GM12878 (cell line): ENCODE results near the gene GFRA3. TPM values are rescaled to one million over a fixed set of nuclear protein-coding genes. Genes with fewer than 3 reads are reported as not detected.

ENCODE experiments used
- ATAC-seq: fragments of 200-7000 bp; cut with Tn5 transposase; 3 replicates; pipeline ENCODE4 v1.9.1; 2020; ENCODE audit warnings: mild to moderate bottlenecking, moderate library complexity
- BruUV-seq: library from RNA; stranded (reverse); fragments of 400-500 nt; replicated peaks from 2 replicates; lab custom pipeline; 2021; lab: Mats Ljungman, UMichigan
- CTCF ChIA-PET: fragments of 300-600 bp; sonication (Branson Sonifier 250); formaldehyde crosslinking; extraction: SDS; loops from one replicate; lab custom pipeline; 2021; ENCODE audit warnings: inconsistent platforms; lab: Yijun Ruan, JAX
- POLR2A ChIA-PET: fragments of 350-600 bp; formaldehyde crosslinking; extraction: SDS; loops from one replicate; lab custom pipeline; 2021; ENCODE audit warnings: inconsistent platforms; lab: Charles Lee
- RAD21 ChIA-PET: fragments of 300-600 bp; sonication (Branson Sonifier 250); formaldehyde crosslinking; loops from one replicate; lab custom pipeline; 2023; ENCODE audit warnings: antibody characterized with exemption; ENCODE audit not compliant: unreplicated experiment; lab: Charles Lee
- SMC1A ChIA-PET: fragments of 300-600 bp; sonication (Branson Sonifier 250); formaldehyde crosslinking; loops from one replicate; lab custom pipeline; 2023; ENCODE audit not compliant: unreplicated experiment, uncharacterized antibody; lab: Charles Lee
- DNase-seq: peaks from one replicate; pipeline ENCODE4 v3.0.0-alpha.2; 2011; ENCODE audit warnings: low read depth, low spot score
- FAIRE-seq: peaks from 3 replicates; lab custom pipeline; 2011; peaks lifted over from hg19 to GRCh38; lab: Jason Lieb, UNC
- H2AFZ ChIP-seq: 2 replicates; pipeline ENCODE4 v1.6.0; 2011; ENCODE audit warnings: low read depth, low read length, control low read depth; ENCODE audit not compliant: control insufficient read depth
- H3K27ac ChIP-seq: 2 replicates; pipeline ENCODE4 v1.5.1; 2011; ENCODE audit warnings: control low read depth; ENCODE audit not compliant: control insufficient read depth, insufficient read depth
- H3K27me3 ChIP-seq, 2 experiments: replicated peaks in 1 of 2; 2 replicates each; pipeline versions ENCODE4 v1.6.0 to v1.6.1; 2011; ENCODE audit warnings: low read length in 1 of 2; ENCODE audit not compliant: control insufficient read depth in 2 of 2, insufficient read depth in 2 of 2
- H3K36me3 ChIP-seq, 2 experiments: 2 replicates each; pipeline ENCODE4 v1.5.1; 2011; ENCODE audit warnings: low read length in 1 of 2; ENCODE audit not compliant: control insufficient read depth in 2 of 2, insufficient read depth in 2 of 2
- H3K4me1 ChIP-seq: 2 replicates; pipeline ENCODE4 v1.6.1; 2011; ENCODE audit warnings: mild to moderate bottlenecking, low read length, moderate library complexity, mixed read lengths; ENCODE audit not compliant: control insufficient read depth, insufficient read depth
- H3K4me2 ChIP-seq: 2 replicates; pipeline ENCODE4 v1.6.0; 2011; ENCODE audit warnings: control low read depth; ENCODE audit not compliant: control insufficient read depth, insufficient read depth
- H3K4me3 ChIP-seq: fragments of 200-600 bp; sonication (generic); 2 replicates; pipeline ENCODE4 v1.5.1; 2016
- H3K79me2 ChIP-seq: 2 replicates; pipeline ENCODE4 v1.6.0; 2011; ENCODE audit warnings: low read length; ENCODE audit not compliant: control insufficient read depth, insufficient read depth
- H3K9ac ChIP-seq: 2 replicates; pipeline ENCODE4 v1.8.0; 2011; ENCODE audit warnings: low read length, control low read depth, mixed read lengths; ENCODE audit not compliant: control insufficient read depth, insufficient read depth
- H3K9me3 ChIP-seq: replicated peaks from 3 replicates; pipeline ENCODE4 v1.5.1; 2011; ENCODE audit warnings: mild to moderate bottlenecking, low read length; ENCODE audit not compliant: control insufficient read depth, insufficient read depth
- H4K20me1 ChIP-seq: 2 replicates; pipeline ENCODE4 v1.6.0; 2011; ENCODE audit not compliant: control insufficient read depth, insufficient read depth
- CREB1 ChIP-seq: IDR thresholded peaks from 2 replicates; pipeline ENCODE4 v1.6.1; 2012; ENCODE audit warnings: low read depth, mild to moderate bottlenecking, inconsistent platforms
- CTCF ChIP-seq, 3 experiments: IDR thresholded peaks in 2 of 3; conservative IDR thresholded peaks in 1 of 3; 2 replicates each; pipeline ENCODE4 v1.5.1; 2011; ENCODE audit warnings: low read depth in 3 of 3, low read length in 3 of 3, mild to moderate bottlenecking in 3 of 3, control low read depth in 2 of 3, moderate library complexity in 2 of 3, inconsistent platforms in 1 of 3, mixed read lengths in 1 of 3; ENCODE audit not compliant: control insufficient read depth in 2 of 3, insufficient read depth in 1 of 3; ENCODE audit errors: extremely low read depth in 1 of 3
- EED ChIP-seq: sonication (generic); IDR thresholded peaks from 2 replicates; pipeline ENCODE4 v1.6.1; 2016; ENCODE audit warnings: antibody characterized with exemption, low read depth
- EZH2 ChIP-seq: IDR thresholded peaks from 2 replicates; pipeline ENCODE4 v1.6.1; 2012; ENCODE audit warnings: low read depth, mild to moderate bottlenecking, control low read depth, inconsistent platforms, low read length, borderline replicate concordance; ENCODE audit not compliant: control insufficient read depth
- FOXM1 ChIP-seq: IDR thresholded peaks from 2 replicates; pipeline ENCODE4 v1.6.1; 2012; ENCODE audit warnings: low read depth, mild to moderate bottlenecking, inconsistent platforms, low read length, moderate library complexity
- HDAC6 ChIP-seq: fragments of 200-600 bp; sonication (generic); IDR thresholded peaks from one replicate; pipeline ENCODE4 v1.8.0; 2017; ENCODE audit warnings: antibody characterized with exemption; ENCODE audit not compliant: unreplicated experiment
- JUND ChIP-seq: IDR thresholded peaks from 2 replicates; pipeline ENCODE4 v1.6.1; 2012; ENCODE audit warnings: low read depth, mild to moderate bottlenecking, low read length, improper control_type of control experiment, moderate library complexity
- KDM1A ChIP-seq: fragments of 200-600 bp; sonication (generic); IDR thresholded peaks from 2 replicates; pipeline ENCODE4 v1.6.1; 2016; ENCODE audit warnings: borderline replicate concordance
- KLF5 ChIP-seq: fragments of 450-650 bp; IDR thresholded peaks from 2 replicates; pipeline ENCODE4 v1.6.1; 2014; ENCODE audit warnings: mild to moderate bottlenecking; ENCODE audit not compliant: partially characterized antibody
- PAX5 ChIP-seq: IDR thresholded peaks from 2 replicates; pipeline ENCODE4 v1.6.1; 2011; ENCODE audit warnings: low read depth, low read length, borderline replicate concordance
- RELA ChIP-seq: fragments of 450-650 bp; IDR thresholded peaks from 2 replicates; pipeline ENCODE4 v1.8.0; 2014; ENCODE audit warnings: borderline replicate concordance; ENCODE audit not compliant: partially characterized antibody
- SIX5 ChIP-seq: IDR thresholded peaks from 2 replicates; pipeline ENCODE4 v1.6.1; 2011; ENCODE audit warnings: mild to moderate bottlenecking, low read depth, low read length, moderate library complexity; ENCODE audit not compliant: severe bottlenecking
- SREBF1 ChIP-seq: IDR thresholded peaks from 2 replicates; pipeline ENCODE4 v1.6.1; 2012; ENCODE audit warnings: mild to moderate bottlenecking, low read length
- STAT3 ChIP-seq: IDR thresholded peaks from 2 replicates; pipeline ENCODE4 v1.6.1; 2011; ENCODE audit warnings: low read depth, low read length, improper control_type of control experiment
- TCF3 ChIP-seq: IDR thresholded peaks from 2 replicates; pipeline ENCODE4 v1.6.1; 2012; ENCODE audit warnings: low read depth, mild to moderate bottlenecking, low read length, borderline replicate concordance; ENCODE audit not compliant: insufficient read depth
- TCF7 ChIP-seq: IDR thresholded peaks from 2 replicates; pipeline ENCODE4 v1.6.1; 2014; ENCODE audit warnings: antibody characterized with exemption, borderline replicate concordance
- USF2 ChIP-seq: IDR thresholded peaks from 2 replicates; pipeline ENCODE4 v1.6.1; 2011; ENCODE audit warnings: low read depth, low read length, improper control_type of control experiment, borderline replicate concordance
- ZSCAN29 ChIP-seq: fragments of 450-650 bp; IDR thresholded peaks from 2 replicates; pipeline ENCODE4 v1.6.1; 2017; ENCODE audit warnings: mild to moderate bottlenecking, moderate library complexity
- whole genome bisulfite sequencing: methylation state at CpG from one replicate; pipeline ENCODE4 v1.1.6; 2016; ENCODE audit warnings: low lambda C conversion rate; ENCODE audit not compliant: insufficient replicate concordance, insufficient coverage; ENCODE audit errors: missing lambda C conversion rate; 5-methylcytosine and 5-hydroxymethylcytosine counted together
- in situ Hi-C: fragments of 300-500 bp; cut with MboI; formaldehyde crosslinking; loops from 9 replicates; pipeline ENCODE4 v1.14.3; 2018; ENCODE audit warnings: mixed read lengths
- intact Hi-C: fragments of 100-400 bp; cut with micrococcal nuclease; formaldehyde crosslinking; loops from one replicate; pipeline ENCODE4 v1.14.2; 2022; ENCODE audit not compliant: unreplicated experiment
- polyA plus RNA-seq, 11 experiments: library from polyadenylated mRNA; depleted of rRNA in 4 of 11; unstranded in 6 of 11; stranded (reverse) in 5 of 11; fragments of >200 nt; fragmentation: Nextera tagmentation in 4 of 11; fragmentation: Illumina TruSeq in 1 of 11; extraction: Ambion mirVana in 4 of 11; extraction: Trizol in 1 of 11; gene quantifications; 1 replicate in 1 of 11; 2 replicates in 10 of 11; pipeline versions ENCODE4 v1.2.1 to v1.2.3, GENCODE V29; 2011 to 2016; ENCODE audit warnings: inconsistent platforms in 2 of 11, missing spikeins in 2 of 11, low read depth in 1 of 11
- total RNA-seq, 4 experiments: library from RNA; depleted of rRNA in 3 of 4; stranded (reverse); fragments of >200 nt in 3 of 4; fragmentation: Illumina TruSeq in 1 of 4; extraction: Trizol in 1 of 4; gene quantifications; 2 replicates each; pipeline versions ENCODE4 v1.2.1 to v1.2.3, GENCODE V29; 2013 to 2021

GFRA3 gene
- total and polyA plus RNA-seq, 10 of the 15 experiments (the other 5 are each of a cell fraction or from before 2014, with no cell fraction given) = 0.06 to 0.10 (median 0.08) TPM; not detected in 7

- no peaks in the 10 kb centered on the region for H3K36me3 ChIP-seq
- in situ Hi-C loops = no loop called here
- no peak for DNase-seq
- no peak overlapping the region for H3K4me3 ChIP-seq
- H3K27ac ChIP-seq = no peak overlapping the region
- H3K4me2 ChIP-seq = no peak overlapping the region
- ChIA-PET SMC1A (interaction anchor here (0.6 to 1.2 kb wide), 2 partner anchors 9 to 59 kb away, joined by 3 to 4 read pairs; no protein-coding TSS in a partner anchor), POLR2A (no interaction called here), RAD21 (interaction anchor here (0.9 kb wide), 1 partner anchor 108 kb away, joined by 3 read pairs; the partner anchor contains the start of gene KDM3B), CTCF (interaction anchor here (0.9 to 1.4 kb wide), 2 partner anchors 9 to 20 kb away, joined by 3 read pairs; no protein-coding TSS in a partner anchor)
- TF ChIP-seq PAX5 (no peak), TCF7 (no peak), JUND (no peak), CREB1 (no peak), STAT3 (no peak), USF2 (no peak), EZH2 (no peak), KDM1A (no peak), FOXM1 (no peak), EED (no peak), SREBF1 (no peak), CTCF (IDR thresholded peaks at IDR 0.05 in 2 of 3, conservative IDR thresholded peaks at IDR 0.05 in 1 of 3; ENCODE audit: control insufficient read depth in 2 of 3, extremely low read depth in 1 of 3, insufficient read depth in 1 of 3, low read depth in 3 of 3, low read length in 3 of 3) (no peak), TCF3 (no peak), ZSCAN29 (no peak), KLF5 (no peak), SIX5 (no peak), HDAC6 (no peak), RELA (no peak)
- H3K9me3 ChIP-seq = no peaks in the 10 kb centered on the region; the same call in 2 of the 3 replicates
- WGBS = 29% methylated on average over 2 of the region's 2 CpGs
- H2AFZ ChIP-seq = no peak overlapping the region
- no peak overlapping the region for H3K9ac ChIP-seq
- BruUV-seq = no TSS peak
- H3K4me1 ChIP-seq = peaks cover 13% of the 10 kb centered on the region
- no peaks in the 10 kb centered on the region for H3K79me2 ChIP-seq
- intact Hi-C loops = no loop called here
- peaks cover 6 to 15% of the 10 kb centered on the region in 2 experiments for H3K27me3 ChIP-seq
- FAIRE-seq = no peak
- ATAC-seq = no peak
- no peaks in the 10 kb centered on the region for H4K20me1 ChIP-seq
These were observed 30.6 kb downstream of the GFRA3 start for GRCh38 chr5:138243794-138244193.
